ENCODE measurements around the gene OR4D2.
A peak's percentile ranks its signal among the peaks of the same experiment; 100 is the strongest.

OR4D2 gene

GRCh38 chr17:58172369-58173071 lies 5.7 kb downstream of the OR4D2 start (continued):
- TF ChIP-seq ZNF768 (tag by site-specific recombination; IDR thresholded peaks at IDR 0.05) (no peak), ZNF521 (tag by site-specific recombination; IDR thresholded peaks at IDR 0.05) (no peak), FEZF1 (tag by site-specific recombination; IDR thresholded peaks at IDR 0.05) (no peak), ZNF302 (tag by site-specific recombination; IDR thresholded peaks at IDR 0.05; ENCODE audit: low read depth) (no peak), ZNF426 (tag by site-specific recombination; IDR thresholded peaks at IDR 0.05) (no peak), PBX3 (CRISPR knock-in tag; IDR thresholded peaks at IDR 0.05) (no peak), SP3 (tag by site-specific recombination; IDR thresholded peaks at IDR 0.05) (no peak), ZNF449 (tag by site-specific recombination; IDR thresholded peaks at IDR 0.05) (no peak), ZNF292 (tag by site-specific recombination; IDR thresholded peaks at IDR 0.05; ENCODE audit: borderline replicate concordance, low read depth) (no peak), ZNF571 (tag by site-specific recombination; IDR thresholded peaks at IDR 0.05) (no peak), REST (tag by site-specific recombination; IDR thresholded peaks at IDR 0.05) (peak; percentile 91), ZNF518A (tag by site-specific recombination; conservative IDR thresholded peaks at IDR 0.05; ENCODE audit: low read depth) (0 out of 2 replicates have a peak, but pooled peaks have one; percentile 30)

- Histone ChIP-seq H3K4me1 (ENCODE audit: control insufficient read depth, insufficient read depth, low read length) (no peaks in the 10 kb centered on the region), H3K4me3 (ENCODE audit: low read depth, low read length) (no peak overlapping the region), H3K27ac (ENCODE audit: extremely low read depth, low read depth, low read length) (no peak overlapping the region), H3K9me3 (ENCODE audit: control insufficient read depth, insufficient read depth, low read depth, low read length) (no peaks in the 10 kb centered on the region), H3K36me3 (ENCODE audit: control insufficient read depth in 2 of 2, insufficient read depth in 1 of 2, low read length in 2 of 2) (no peaks in the 10 kb centered on the region)
- ChIA-PET POLR2A (no interaction called here), CTCF (interaction anchor here (0.6 to 0.9 kb wide), 3 partner anchors 25 to 1081 kb away, joined by 3 to 4 read pairs (median 3); no protein-coding TSS in a partner anchor)
- no peak for TF ChIP-seq ZNF791 (tag by site-specific recombination; IDR thresholded peaks at IDR 0.05)
- TF ChIP-seq ATF2 (tag by site-specific recombination; IDR thresholded peaks at IDR 0.05; ENCODE audit: low read depth): peak; percentile 79
Measured at GRCh38 chr17:58174871-58175270, 8.1 kb downstream of the OR4D2 start.

All from HEK293 (cell line).